ENCODE results near the gene FURIN. TPM values are rescaled to one million over a fixed set of nuclear protein-coding genes. Genes with fewer than 3 reads are reported as not detected.

Gene FURIN
- polyA plus RNA-seq, 1 experiment = 30.9 TPM

- no peak for TF ChIP-seq CTCF (IDR thresholded peaks at IDR 0.05; ENCODE audit: insufficient read depth, low read depth, low read length)
- H3K27me3 ChIP-seq (ENCODE audit: control insufficient read depth, insufficient read depth, low read length) = no peaks in the 10 kb centered on the region
- CTCF ChIA-PET = interaction anchor here (0.6 to 4.2 kb wide), 50 partner anchors 11 to 1032 kb away, joined by 3 to 73 read pairs (median 4); partner anchors contain the start of genes BLM, HDDC3 and UNC45A
- POLR2A ChIA-PET = no interaction called here
- no peak overlapping the region for H3K4me3 ChIP-seq (ENCODE audit: low read depth, low read length)
- no peak for DNase-seq (ENCODE audit: low read depth)
- H3K36me3 ChIP-seq (ENCODE audit: control insufficient read depth, insufficient read depth, low read length) = peaks cover 19% of the 10 kb centered on the region
These were observed 17.9 kb downstream of the FURIN start for GRCh38 chr15:90886291-90886614.

GRCh38 chr15:90887037-90887481, 18.7 kb downstream of the FURIN start:
- no peak for DNase-seq (ENCODE audit: low read depth)
- Histone ChIP-seq H3K27me3 (ENCODE audit: control insufficient read depth, insufficient read depth, low read length) (no peaks in the 10 kb centered on the region), H3K36me3 (ENCODE audit: control insufficient read depth, insufficient read depth, low read length) (peaks cover 20% of the 10 kb centered on the region), H3K4me3 (ENCODE audit: low read depth, low read length) (no peak overlapping the region)
- ChIA-PET CTCF (interaction anchor here (0.8 to 4.2 kb wide), 13 partner anchors 11 to 567 kb away, joined by 3 to 73 read pairs (median 18); partner anchors contain the start of genes HDDC3 and UNC45A), POLR2A (no interaction called here)
- TF ChIP-seq CTCF (IDR thresholded peaks at IDR 0.05; ENCODE audit: insufficient read depth, low read depth, low read length) = no peak

GRCh38 chr15:90889313-90889730, 20.9 kb downstream of the FURIN start:
- no peaks in the 10 kb centered on the region for H3K27me3 ChIP-seq (ENCODE audit: control insufficient read depth, insufficient read depth, low read length)
- POLR2A ChIA-PET = no interaction called here
- H3K4me3 ChIP-seq (ENCODE audit: low read depth, low read length) = no peak overlapping the region
- peaks cover 21% of the 10 kb centered on the region for H3K36me3 ChIP-seq (ENCODE audit: control insufficient read depth, insufficient read depth, low read length)
- no peak for DNase-seq (ENCODE audit: low read depth)
- no peak for TF ChIP-seq CTCF (IDR thresholded peaks at IDR 0.05; ENCODE audit: insufficient read depth, low read depth, low read length)
- CTCF ChIA-PET = interaction anchor here (0.9 to 1.8 kb wide), 3 partner anchors 13 to 241 kb away, joined by 3 to 6 read pairs (median 4); no protein-coding TSS in a partner anchor

GRCh38 chr15:90889736-90890456, 21.5 kb downstream of the FURIN start:
- no peak for TF ChIP-seq CTCF (IDR thresholded peaks at IDR 0.05; ENCODE audit: insufficient read depth, low read depth, low read length)
- peaks cover 21% of the 10 kb centered on the region for H3K36me3 ChIP-seq (ENCODE audit: control insufficient read depth, insufficient read depth, low read length)
- ChIA-PET CTCF (interaction anchor here (0.9 to 1.8 kb wide), 3 partner anchors 12 to 242 kb away, joined by 4 to 6 read pairs (median 4); no protein-coding TSS in a partner anchor), POLR2A (no interaction called here)
- no peak for DNase-seq (ENCODE audit: low read depth)
- H3K4me3 ChIP-seq (ENCODE audit: low read depth, low read length) = no peak overlapping the region
- H3K27me3 ChIP-seq (ENCODE audit: control insufficient read depth, insufficient read depth, low read length) = no peaks in the 10 kb centered on the region

GRCh38 chr15:90890839-90891238, 22.5 kb downstream of the FURIN start:
- ChIA-PET CTCF (interaction anchor here (1.2 to 1.8 kb wide), 2 partner anchors 11 to 243 kb away, joined by 4 to 6 read pairs; no protein-coding TSS in a partner anchor), POLR2A (no interaction called here)
- no peak for TF ChIP-seq CTCF (IDR thresholded peaks at IDR 0.05; ENCODE audit: insufficient read depth, low read depth, low read length)
- no peaks in the 10 kb centered on the region for H3K27me3 ChIP-seq (ENCODE audit: control insufficient read depth, insufficient read depth, low read length)
- DNase-seq (ENCODE audit: low read depth) = no peak
- peaks cover 23% of the 10 kb centered on the region for H3K36me3 ChIP-seq (ENCODE audit: control insufficient read depth, insufficient read depth, low read length)
- H3K4me3 ChIP-seq (ENCODE audit: low read depth, low read length) = no peak overlapping the region

Measured in BJ (cell line).